ENCODE results near the gene PFKFB3.

DNA sequence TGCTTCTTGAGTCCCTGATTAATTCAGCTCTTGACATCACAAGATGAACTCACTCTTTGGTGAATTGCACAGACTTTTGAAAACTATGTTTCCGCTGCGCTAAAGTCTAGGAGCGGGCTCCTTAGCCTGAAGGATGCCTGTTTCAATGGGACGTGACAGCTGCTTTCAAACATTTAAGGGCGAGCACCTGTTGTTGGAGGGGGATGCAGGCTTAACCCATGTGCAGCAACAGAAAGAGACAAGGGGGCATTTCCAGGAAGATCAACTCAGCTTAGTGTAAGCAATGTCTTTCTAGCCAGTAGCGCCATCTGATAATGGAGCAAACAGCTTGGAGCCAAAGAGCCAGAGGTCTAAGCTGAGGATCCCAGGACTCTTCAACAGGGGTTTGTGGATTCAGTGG is 8.4 kb upstream of the PFKFB3 start:
- TF ChIP-seq GATA2 (IDR thresholded peaks at IDR 0.05; ENCODE audit: low read depth, low read length) (no peak), GATA3 (IDR thresholded peaks at IDR 0.05; ENCODE audit: low read depth, low read length) (no peak)
